GM10266 (cell line): ENCODE data around the gene PDK1.

Experiments used
- DNase-seq: peaks from one replicate; pipeline ENCODE4 v3.0.0; 2012; ENCODE audit errors: extremely low spot score
- CTCF ChIP-seq: IDR thresholded peaks from 2 replicates; pipeline ENCODE4 v1.5.1; 2012; ENCODE audit warnings: mild to moderate bottlenecking, low read depth; ENCODE audit not compliant: control insufficient read depth, insufficient read depth; ENCODE audit errors: missing control alignments

Gene PDK1

GRCh38 chr2:172597176-172597842 lies 41.4 kb downstream of the PDK1 start:
- no peak for TF ChIP-seq CTCF
- DNase-seq = no peak

- DNase-seq = no peak
- TF ChIP-seq CTCF = no peak
Observed at GRCh38 chr2:172599947-172600346, 44.1 kb downstream of the PDK1 start.

- TF ChIP-seq CTCF = no peak
- DNase-seq = no peak
Observed at GRCh38 chr2:172600557-172601008, 44.7 kb downstream of the PDK1 start.

- TF ChIP-seq CTCF = no peak
- DNase-seq = no peak
Observed at GRCh38 chr2:172606285-172606684, 50.4 kb downstream of the PDK1 start.

GRCh38 chr2:172607379-172607928 lies 51.6 kb downstream of the PDK1 start:
- no peak for DNase-seq
- no peak for TF ChIP-seq CTCF

- TF ChIP-seq CTCF = no peak
- DNase-seq = no peak
Observed at GRCh38 chr2:172609488-172609887, 53.6 kb downstream of the PDK1 start.

GRCh38 chr2:172612051-172612450 lies 56.2 kb downstream of the PDK1 start:
- no peak for TF ChIP-seq CTCF

More at GRCh38 chr2:172612051-172612450, 56.2 kb downstream of the PDK1 start:
- DNase-seq = no peak
